SK-N-MC (cell line): Measurements from ENCODE around the gene RPL15.

Experiments used
- EZH2 ChIP-seq: fragments of 200-600 bp; sonication (generic); IDR thresholded peaks from one replicate; pipeline ENCODE4 v1.6.1; 2017; ENCODE audit warnings: antibody characterized with exemption
- POLR2AphosphoS5 ChIP-seq: IDR thresholded peaks from 2 replicates; pipeline ENCODE4 v1.6.1; 2012; ENCODE audit warnings: mild to moderate bottlenecking, low read depth, low read length, borderline replicate concordance

GRCh38 chr3:23884481-23884880, 32.5 kb upstream of the RPL15 start:
- no peak for TF ChIP-seq POLR2AphosphoS5
- TF ChIP-seq EZH2, result no peak
